Endothelial cell of umbilical vein (primary cell): Measurements from ENCODE around the gene OPCML. TPM values are rescaled to one million over a fixed set of nuclear protein-coding genes. Genes with fewer than 3 reads are reported as not detected.

ENCODE experiments used
- BruUV-seq: library from RNA; stranded (reverse); fragments of 400-500 nt; replicated peaks from 2 replicates; lab custom pipeline; 2021; lab: Mats Ljungman, UMichigan
- CTCF ChIA-PET: fragments of 300-600, 350-600 bp; sonication (Branson Sonifier 250); formaldehyde crosslinking; loops from one replicate; lab custom pipeline; 2021; ENCODE audit warnings: antibody characterized with exemption, inconsistent platforms; lab: Charles Lee
- POLR2A ChIA-PET: fragments of 300-600, 350-600 bp; sonication (Branson Sonifier 250); formaldehyde crosslinking; loops from one replicate; lab custom pipeline; 2021; ENCODE audit warnings: antibody characterized with exemption, inconsistent platforms; lab: Charles Lee
- DNase-seq: peaks from one replicate; pipeline ENCODE4 v3.0.0-alpha.2; 2011; ENCODE audit warnings: low read depth, low spot score
- FAIRE-seq: peaks from 2 replicates; lab custom pipeline; 2011; peaks lifted over from hg19 to GRCh38; lab: Jason Lieb, UNC
- H2AFZ ChIP-seq: 2 replicates; pipeline ENCODE4 v1.6.0; 2012; ENCODE audit warnings: low read depth, low read length, control low read depth, inconsistent platforms
- H3K27ac ChIP-seq: 2 replicates; pipeline ENCODE4 v1.5.1; 2011; ENCODE audit warnings: low read depth, mild to moderate bottlenecking, control low read depth, low read length, moderate library complexity; ENCODE audit not compliant: insufficient read depth
- H3K27me3 ChIP-seq, 2 experiments: 2 replicates each; pipeline versions ENCODE4 v1.6.0 to v1.6.1; 2011; ENCODE audit warnings: low read length in 2 of 2, mixed read lengths in 1 of 2; ENCODE audit not compliant: control insufficient read depth in 2 of 2, insufficient read depth in 2 of 2
- H3K36me3 ChIP-seq, 2 experiments: 2 replicates in 1 of 2; 3 replicates in 1 of 2; pipeline ENCODE4 v1.5.1; 2011; ENCODE audit warnings: low read length in 2 of 2, mild to moderate bottlenecking in 1 of 2, moderate library complexity in 1 of 2; ENCODE audit not compliant: control insufficient read depth in 2 of 2, insufficient read depth in 2 of 2; ENCODE audit errors: extremely low read depth in 1 of 2
- H3K4me1 ChIP-seq: 3 replicates; pipeline ENCODE4 v1.5.1; 2011; ENCODE audit warnings: mild to moderate bottlenecking, low read length; ENCODE audit not compliant: control insufficient read depth, insufficient read depth; ENCODE audit errors: extremely low read depth
- H3K4me2 ChIP-seq: 2 replicates; pipeline ENCODE4 v1.6.1; 2011; ENCODE audit warnings: low read length, control low read depth, mixed read lengths; ENCODE audit not compliant: insufficient read depth
- H3K4me3 ChIP-seq, 3 experiments: fragments of 200-600 bp in 1 of 3; sonication (generic), shearing (Covaris generic) in 1 of 3; replicated peaks in 1 of 3; 2 replicates each; pipeline ENCODE4 v1.5.1; 2011 to 2016; ENCODE audit warnings: control low read depth in 3 of 3, low read length in 3 of 3, mild to moderate bottlenecking in 2 of 3, inconsistent platforms in 1 of 3, low read depth in 1 of 3, moderate library complexity in 1 of 3; ENCODE audit not compliant: insufficient read depth in 1 of 3
- H3K79me2 ChIP-seq: 2 replicates; pipeline ENCODE4 v1.6.0; 2012; ENCODE audit warnings: low read length, inconsistent platforms; ENCODE audit not compliant: control insufficient read depth, insufficient read depth
- H3K9ac ChIP-seq: replicated peaks from 2 replicates; pipeline ENCODE3; 2011; ENCODE audit warnings: low read length, control low read depth; ENCODE audit not compliant: insufficient read depth; ENCODE audit errors: extremely low read depth
- H3K9me1 ChIP-seq: replicated peaks from 3 replicates; pipeline ENCODE4 v1.6.0; 2011; ENCODE audit warnings: mild to moderate bottlenecking, low read length; ENCODE audit not compliant: control insufficient read depth, insufficient read depth; ENCODE audit errors: extremely low read depth
- H3K9me3 ChIP-seq: replicated peaks from 2 replicates; pipeline ENCODE4 v1.5.1; 2012; ENCODE audit warnings: low read length, inconsistent platforms; ENCODE audit not compliant: control insufficient read depth, insufficient read depth
- H4K20me1 ChIP-seq: replicated peaks from 2 replicates; pipeline ENCODE3; 2011; ENCODE audit warnings: mild to moderate bottlenecking, low read length; ENCODE audit not compliant: control insufficient read depth, insufficient read depth; ENCODE audit errors: extremely low read depth
- CTCF ChIP-seq, 2 donors: IDR thresholded peaks; 1 replicate in 1 of 2; 2 replicates in 1 of 2; pipeline ENCODE4 v1.5.1; 2011; ENCODE audit warnings: low read length in 2 of 2, mild to moderate bottlenecking in 2 of 2, moderate library complexity in 2 of 2, control low read depth in 1 of 2, inconsistent platforms in 1 of 2, low read depth in 1 of 2; ENCODE audit not compliant: insufficient read depth in 1 of 2; ENCODE audit errors: extremely low read depth in 1 of 2
- EZH2 ChIP-seq: IDR thresholded peaks from 2 replicates; pipeline ENCODE4 v1.6.1; 2012; ENCODE audit warnings: borderline replicate concordance, low read depth, mild to moderate bottlenecking, moderate library complexity, low read length, inconsistent platforms; ENCODE audit not compliant: severe bottlenecking
- FOS ChIP-seq: IDR thresholded peaks from 2 replicates; pipeline ENCODE4 v1.6.1; 2011; ENCODE audit warnings: mild to moderate bottlenecking, low read length, moderate library complexity, borderline replicate concordance; ENCODE audit not compliant: insufficient read depth
- GATA2 ChIP-seq: IDR thresholded peaks from 2 replicates; pipeline ENCODE4 v1.7.0; 2011; ENCODE audit warnings: low read depth, mild to moderate bottlenecking, moderate library complexity, mixed read lengths, low read length; ENCODE audit not compliant: insufficient read length, insufficient read depth
- JUN ChIP-seq: IDR thresholded peaks from 2 replicates; pipeline ENCODE4 v1.6.1; 2011; ENCODE audit warnings: borderline replicate concordance, low read depth; ENCODE audit not compliant: insufficient read length, insufficient read depth
- MAX ChIP-seq: IDR thresholded peaks from 2 replicates; pipeline ENCODE4 v1.6.1; 2011; ENCODE audit not compliant: insufficient read depth, insufficient read length
- MYC ChIP-seq: IDR thresholded peaks from one replicate; pipeline ENCODE4 v1.6.1; 2011; ENCODE audit warnings: mild to moderate bottlenecking, low read depth, low read length
- POLR2A ChIP-seq: IDR thresholded peaks from 2 replicates; pipeline ENCODE4 v1.6.1; 2012; ENCODE audit warnings: low read depth, mild to moderate bottlenecking, control low read depth, low read length
- POLR2AphosphoS5 ChIP-seq: IDR thresholded peaks from 2 replicates; pipeline ENCODE4 v1.6.1; 2012; ENCODE audit warnings: low read depth, mild to moderate bottlenecking, control low read depth, low read length, moderate library complexity; ENCODE audit not compliant: insufficient read depth
- dilution Hi-C: fragments of 300-500 bp; cut with MboI; formaldehyde crosslinking; loops from one replicate; pipeline ENCODE4 v1.15.0; 2019; ENCODE audit warnings: low sequenced_read_pairs; ENCODE audit not compliant: extremely low pct_ligation_motif_present
- intact Hi-C: fragments of 100-400 bp; cut with micrococcal nuclease; formaldehyde crosslinking; loops from one replicate; pipeline ENCODE4 v1.10.0; 2022
- polyA plus RNA-seq, 4 experiments: library from polyadenylated mRNA; depleted of rRNA in 3 of 4; stranded (reverse) in 3 of 4; unstranded in 1 of 4; fragments of >200 nt; gene quantifications; 2 replicates each; pipeline versions ENCODE4 v1.2.1 to v1.2.3, GENCODE V29; 2011 to 2012; ENCODE audit warnings: missing spikeins in 1 of 4
- total RNA-seq: library from RNA; stranded (reverse); gene quantifications from 2 replicates; pipeline ENCODE4 v1.2.3, GENCODE V29; 2021

OPCML gene
- total and polyA plus RNA-seq, 2 donors (not counting 3 experiments of a cell fraction or from before 2014, with no cell fraction given), result not detected

- no peak for TF ChIP-seq POLR2AphosphoS5
- no peak for TF ChIP-seq MYC
- TF ChIP-seq JUN, result no peak
- TF ChIP-seq FOS, result no peak
- no peak for TF ChIP-seq POLR2A
- TF ChIP-seq EZH2, result no peak
- TF ChIP-seq GATA2, result no peak
- TF ChIP-seq CTCF (IDR thresholded peaks at IDR 0.05; ENCODE audit: extremely low read depth in 1 of 2, insufficient read depth in 1 of 2, low read depth in 1 of 2, low read length in 2 of 2), result no peak
- no peak for TF ChIP-seq MAX
- intact Hi-C loops, result no loop called here
- H3K9ac ChIP-seq, result no peak overlapping the region
- DNase-seq (no peak), FAIRE-seq (no peak)
- no peaks in the 10 kb centered on the region for H3K27me3 ChIP-seq
- H3K4me2 ChIP-seq, result no peak overlapping the region
- H3K36me3 ChIP-seq, result no peaks in the 10 kb centered on the region
- H3K27ac ChIP-seq, result no peak overlapping the region
- no peak overlapping the region for H2AFZ ChIP-seq
- no TSS peak for BruUV-seq
- H3K4me3 ChIP-seq, result no peak overlapping the region
- dilution Hi-C loops, result no loop called here
- no peaks in the 10 kb centered on the region for H3K79me2 ChIP-seq
- no peaks in the 10 kb centered on the region for H3K4me1 ChIP-seq
- H4K20me1 ChIP-seq, result no peaks in the 10 kb centered on the region
- ChIA-PET POLR2A (no interaction called here), CTCF (no interaction called here)
- no peaks in the 10 kb centered on the region for H3K9me1 ChIP-seq
- no peaks in the 10 kb centered on the region for H3K9me3 ChIP-seq
These were observed 556.2 kb downstream of the OPCML start for GRCh38 chr11:132976115-132976514.
